Neural crest cell (in vitro differentiated cells): ENCODE measurements around the gene GNPDA2. TPM values are rescaled to one million over a fixed set of nuclear protein-coding genes. Genes with fewer than 3 reads are reported as not detected.

Source experiments
- DNase-seq: peaks from one replicate; pipeline ENCODE4 v3.0.0; 2021; ENCODE audit warnings: low read depth, mixed read lengths, low spot score
- H3K27ac Mint-ChIP-seq: one replicate; pipeline ENCODE4 v1.8.0; 2021; ENCODE audit warnings: mild to moderate bottlenecking, mixed read lengths; ENCODE audit not compliant: unreplicated experiment
- H3K27me3 Mint-ChIP-seq: 2 replicates; pipeline ENCODE4 v1.8.0; 2021; ENCODE audit warnings: low read depth, mild to moderate bottlenecking, mixed read lengths
- H3K36me3 Mint-ChIP-seq: 2 replicates; pipeline ENCODE4 v1.8.0; 2021; ENCODE audit warnings: low read depth, mild to moderate bottlenecking, mixed read lengths
- H3K4me1 Mint-ChIP-seq: 2 replicates; pipeline ENCODE4 v1.8.0; 2021; ENCODE audit warnings: mixed read lengths
- H3K4me3 Mint-ChIP-seq: one replicate; pipeline ENCODE4 v1.8.0; 2021; ENCODE audit warnings: mild to moderate bottlenecking, mixed read lengths
- H3K9me3 Mint-ChIP-seq: 2 replicates; pipeline ENCODE4 v1.8.0; 2021; ENCODE audit warnings: mixed read lengths
- total RNA-seq: library from RNA; stranded (reverse); gene quantifications from 2 replicates; pipeline ENCODE4 v1.2.1, GENCODE V29; 2021
- TF ChIP-seq, protein P1 (sequence below): fragments of 200-600 bp; sonication (generic); conservative IDR thresholded peaks from 2 replicates; pipeline ENCODE4 v1.5.0; 2021; ENCODE audit warnings: antibody characterized with exemption, mild to moderate bottlenecking

Gene GNPDA2
- total RNA-seq, 1 donor from 2014 or later: 11.8 TPM

DNA sequence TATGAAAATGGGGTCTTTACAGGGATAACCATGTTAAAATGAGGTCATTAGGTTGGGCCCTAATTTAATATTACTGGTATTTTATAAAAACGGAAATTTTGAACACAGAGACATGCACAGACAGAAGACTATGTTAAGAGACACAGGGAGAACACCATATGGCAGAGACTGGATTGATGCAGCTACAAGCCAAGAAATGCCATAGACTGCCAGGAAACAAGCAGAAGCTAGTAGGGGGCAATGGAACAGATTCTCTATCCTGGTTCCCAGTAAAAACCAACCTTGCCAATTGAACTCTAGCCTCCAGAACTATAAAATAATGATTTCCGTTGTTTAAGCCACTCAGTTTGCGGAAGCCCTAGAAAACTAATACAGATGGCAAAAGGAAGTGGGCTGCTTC, 54.7 kb downstream of the GNPDA2 start:
- no peaks in the 10 kb centered on the region for H3K9me3 Mint-ChIP-seq
- no peak overlapping the region for H3K27ac Mint-ChIP-seq
- H3K27me3 Mint-ChIP-seq: peaks cover 36% of the 10 kb centered on the region
- TF ChIP-seq, protein P1, sequence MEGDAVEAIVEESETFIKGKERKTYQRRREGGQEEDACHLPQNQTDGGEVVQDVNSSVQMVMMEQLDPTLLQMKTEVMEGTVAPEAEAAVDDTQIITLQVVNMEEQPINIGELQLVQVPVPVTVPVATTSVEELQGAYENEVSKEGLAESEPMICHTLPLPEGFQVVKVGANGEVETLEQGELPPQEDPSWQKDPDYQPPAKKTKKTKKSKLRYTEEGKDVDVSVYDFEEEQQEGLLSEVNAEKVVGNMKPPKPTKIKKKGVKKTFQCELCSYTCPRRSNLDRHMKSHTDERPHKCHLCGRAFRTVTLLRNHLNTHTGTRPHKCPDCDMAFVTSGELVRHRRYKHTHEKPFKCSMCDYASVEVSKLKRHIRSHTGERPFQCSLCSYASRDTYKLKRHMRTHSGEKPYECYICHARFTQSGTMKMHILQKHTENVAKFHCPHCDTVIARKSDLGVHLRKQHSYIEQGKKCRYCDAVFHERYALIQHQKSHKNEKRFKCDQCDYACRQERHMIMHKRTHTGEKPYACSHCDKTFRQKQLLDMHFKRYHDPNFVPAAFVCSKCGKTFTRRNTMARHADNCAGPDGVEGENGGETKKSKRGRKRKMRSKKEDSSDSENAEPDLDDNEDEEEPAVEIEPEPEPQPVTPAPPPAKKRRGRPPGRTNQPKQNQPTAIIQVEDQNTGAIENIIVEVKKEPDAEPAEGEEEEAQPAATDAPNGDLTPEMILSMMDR: no peak
- no peak overlapping the region for H3K4me3 Mint-ChIP-seq
- H3K4me1 Mint-ChIP-seq: no peaks in the 10 kb centered on the region
- H3K36me3 Mint-ChIP-seq: no peaks in the 10 kb centered on the region
- no peak for DNase-seq

DNA sequence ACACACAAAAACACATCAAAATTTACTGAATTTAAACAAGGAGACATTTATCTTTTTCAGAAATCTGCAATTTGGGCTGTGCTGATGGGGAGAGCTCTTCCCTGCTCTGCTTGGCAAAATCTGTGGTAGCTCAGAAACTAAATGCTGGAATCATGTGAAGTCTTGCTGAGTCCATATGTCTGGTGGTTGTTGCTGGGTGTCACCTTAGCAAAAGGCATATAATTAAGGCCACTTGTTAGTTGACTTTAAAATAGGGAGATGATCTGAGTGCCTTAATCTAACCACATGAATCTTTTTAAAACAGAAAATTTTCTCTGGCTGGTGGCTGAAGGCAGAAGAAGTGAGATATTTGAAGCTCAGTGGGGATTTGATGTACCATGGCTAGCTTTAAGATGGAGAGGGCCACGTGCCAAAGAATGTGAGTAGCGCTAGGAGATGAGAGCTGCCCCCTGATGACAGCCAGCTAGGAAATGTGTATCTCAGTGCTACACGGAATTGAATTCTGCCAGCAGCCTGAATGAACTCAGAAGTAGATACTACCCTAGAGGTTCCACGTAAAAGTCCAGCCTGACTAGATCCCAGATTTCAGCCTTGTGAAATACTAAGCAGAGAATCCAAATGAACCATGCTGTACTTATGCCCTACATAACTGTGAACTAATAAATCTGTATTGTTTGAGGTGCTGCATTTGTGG, 55.7 kb downstream of the GNPDA2 start:
- H3K4me1 Mint-ChIP-seq: no peaks in the 10 kb centered on the region
- H3K4me3 Mint-ChIP-seq: no peak overlapping the region
- TF ChIP-seq, protein P1: no peak
- peaks cover 36% of the 10 kb centered on the region for H3K27me3 Mint-ChIP-seq
- no peaks in the 10 kb centered on the region for H3K36me3 Mint-ChIP-seq
- no peaks in the 10 kb centered on the region for H3K9me3 Mint-ChIP-seq
- no peak for DNase-seq
- H3K27ac Mint-ChIP-seq: no peak overlapping the region

DNA sequence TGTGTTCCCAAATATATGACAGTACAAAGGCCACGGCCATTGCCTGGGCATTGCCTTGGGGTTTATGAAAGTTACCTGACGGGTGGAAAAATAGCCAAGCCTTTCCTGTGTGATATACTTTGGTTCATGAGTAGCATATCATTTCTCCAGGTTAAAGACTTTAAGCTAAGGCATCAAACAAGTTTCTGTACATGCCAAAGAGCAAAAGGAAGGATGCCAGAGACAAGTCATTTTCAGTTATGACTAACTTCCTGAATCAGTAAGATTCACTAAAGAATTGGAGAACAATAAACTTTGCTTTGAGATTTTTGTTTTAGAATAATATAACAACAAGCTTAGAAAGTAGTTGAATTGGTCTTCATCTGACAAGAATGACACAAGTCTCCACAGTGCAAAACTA, 57.8 kb downstream of the GNPDA2 start:
- no peak for DNase-seq
- peaks cover 30% of the 10 kb centered on the region for H3K27me3 Mint-ChIP-seq
- no peak overlapping the region for H3K27ac Mint-ChIP-seq
- no peaks in the 10 kb centered on the region for H3K9me3 Mint-ChIP-seq
- H3K36me3 Mint-ChIP-seq: no peaks in the 10 kb centered on the region
- no peaks in the 10 kb centered on the region for H3K4me1 Mint-ChIP-seq
- H3K4me3 Mint-ChIP-seq: no peak overlapping the region
- TF ChIP-seq, protein P1: no peak

DNA sequence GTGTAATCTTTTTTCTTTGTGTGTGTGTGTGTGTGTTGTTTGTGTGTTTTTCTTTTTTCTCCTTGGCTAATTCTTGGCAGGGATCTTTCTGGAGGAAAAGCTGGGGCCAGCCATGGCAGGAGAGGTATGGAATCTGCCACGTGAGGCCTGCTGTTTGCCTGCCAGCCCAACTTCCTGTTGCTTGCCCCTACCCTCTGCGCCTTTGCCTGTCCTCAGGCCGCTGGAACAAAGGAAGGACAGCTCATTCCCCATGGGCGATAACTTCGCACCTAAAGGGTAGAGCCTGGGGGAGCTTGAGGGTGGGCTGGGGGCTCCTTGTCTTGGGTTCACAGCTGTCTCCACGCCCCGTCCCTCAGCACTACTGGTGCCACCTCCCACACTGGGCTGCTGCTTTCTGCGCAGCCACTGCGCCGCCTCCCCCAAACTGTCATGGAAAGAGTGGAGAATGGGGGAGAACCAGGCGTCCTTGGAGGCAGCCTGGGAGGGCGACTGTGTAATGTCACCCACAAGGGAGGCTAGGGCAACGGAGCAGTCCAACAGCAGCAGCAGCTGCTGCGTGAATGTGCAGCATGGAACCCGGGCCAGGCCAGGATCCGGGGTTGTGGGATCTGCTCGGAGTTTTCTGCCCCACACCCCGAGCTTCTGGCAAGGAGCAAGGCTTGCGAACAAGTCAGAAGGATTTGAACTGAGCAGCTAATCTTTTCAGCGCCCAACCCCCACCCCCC, 62.7 kb downstream of the GNPDA2 start:
- TF ChIP-seq, protein P1: no peak
- H3K36me3 Mint-ChIP-seq: no peaks in the 10 kb centered on the region
- peaks cover 4% of the 10 kb centered on the region for H3K27me3 Mint-ChIP-seq
- DNase-seq: no peak
- H3K27ac Mint-ChIP-seq: no peak overlapping the region
- H3K4me3 Mint-ChIP-seq: no peak overlapping the region
- no peaks in the 10 kb centered on the region for H3K9me3 Mint-ChIP-seq
- no peaks in the 10 kb centered on the region for H3K4me1 Mint-ChIP-seq

DNA sequence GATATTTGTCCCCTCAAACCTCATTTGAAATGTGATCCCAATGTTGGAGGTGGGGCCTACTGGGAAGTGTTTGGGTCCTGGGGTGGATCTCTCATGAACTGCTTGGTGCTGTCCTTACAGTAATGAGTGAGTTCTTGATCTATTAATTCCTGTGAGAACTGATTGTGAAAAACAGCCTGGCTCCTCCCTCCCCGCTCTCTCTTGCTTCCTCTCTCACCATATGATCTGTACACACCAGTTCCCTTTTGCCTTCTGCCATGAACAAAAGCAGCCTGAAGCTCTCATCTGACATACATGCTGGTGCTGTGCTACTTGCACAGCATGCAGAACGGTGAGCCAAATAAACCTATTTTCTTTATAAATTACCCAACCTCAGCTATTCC, 63.7 kb downstream of the GNPDA2 start:
- Mint-ChIP-seq H3K4me3 (no peak overlapping the region), H3K4me1 (no peaks in the 10 kb centered on the region), H3K36me3 (no peaks in the 10 kb centered on the region), H3K27me3 (peaks cover 3% of the 10 kb centered on the region), H3K9me3 (no peaks in the 10 kb centered on the region), H3K27ac (no peak overlapping the region)
- TF ChIP-seq, protein P1: no peak
- no peak for DNase-seq
